Measurements from ENCODE around the gene CPVL.

DNA sequence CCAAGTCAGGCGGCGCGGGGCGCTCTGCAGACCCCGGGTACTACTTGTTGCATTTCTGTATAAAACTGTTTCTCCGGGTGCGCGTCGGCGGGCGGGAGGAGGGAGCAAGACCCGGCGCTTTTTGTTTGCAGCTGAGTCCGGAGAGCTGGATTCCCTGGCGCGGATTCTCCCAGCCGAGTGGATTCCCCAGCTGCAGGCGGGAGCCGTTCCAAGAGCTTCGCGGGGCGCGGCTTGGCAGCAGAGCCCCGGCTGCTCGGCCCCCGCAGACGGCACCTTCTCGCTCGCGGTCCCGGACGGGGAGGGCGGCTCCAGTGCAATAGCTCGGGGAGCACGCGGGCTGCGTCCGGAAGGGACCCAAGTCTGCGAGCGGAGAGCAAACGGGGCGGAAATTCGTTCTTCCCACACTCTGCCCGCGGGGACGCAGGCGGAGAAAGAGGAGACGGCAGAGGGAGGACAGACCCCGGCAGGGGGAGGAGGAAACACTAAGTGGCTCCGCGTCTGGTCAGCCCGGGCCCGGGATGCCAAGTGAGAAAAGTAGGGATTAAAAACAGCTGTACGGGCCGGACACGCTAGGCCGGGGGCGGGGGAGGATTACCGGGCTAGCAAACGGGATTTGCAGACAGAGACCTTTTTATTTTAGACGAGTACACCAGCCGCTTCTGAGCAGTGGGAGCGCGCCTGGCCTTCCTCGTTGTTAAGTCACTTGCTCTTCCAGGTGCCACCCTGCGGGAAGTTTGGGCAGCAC lies 187.9 kb downstream of the CPVL start, which contains the start of gene TRIL:
- TF ChIP-seq, protein P1, sequence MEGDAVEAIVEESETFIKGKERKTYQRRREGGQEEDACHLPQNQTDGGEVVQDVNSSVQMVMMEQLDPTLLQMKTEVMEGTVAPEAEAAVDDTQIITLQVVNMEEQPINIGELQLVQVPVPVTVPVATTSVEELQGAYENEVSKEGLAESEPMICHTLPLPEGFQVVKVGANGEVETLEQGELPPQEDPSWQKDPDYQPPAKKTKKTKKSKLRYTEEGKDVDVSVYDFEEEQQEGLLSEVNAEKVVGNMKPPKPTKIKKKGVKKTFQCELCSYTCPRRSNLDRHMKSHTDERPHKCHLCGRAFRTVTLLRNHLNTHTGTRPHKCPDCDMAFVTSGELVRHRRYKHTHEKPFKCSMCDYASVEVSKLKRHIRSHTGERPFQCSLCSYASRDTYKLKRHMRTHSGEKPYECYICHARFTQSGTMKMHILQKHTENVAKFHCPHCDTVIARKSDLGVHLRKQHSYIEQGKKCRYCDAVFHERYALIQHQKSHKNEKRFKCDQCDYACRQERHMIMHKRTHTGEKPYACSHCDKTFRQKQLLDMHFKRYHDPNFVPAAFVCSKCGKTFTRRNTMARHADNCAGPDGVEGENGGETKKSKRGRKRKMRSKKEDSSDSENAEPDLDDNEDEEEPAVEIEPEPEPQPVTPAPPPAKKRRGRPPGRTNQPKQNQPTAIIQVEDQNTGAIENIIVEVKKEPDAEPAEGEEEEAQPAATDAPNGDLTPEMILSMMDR (conservative IDR thresholded peaks at IDR 0.05 in 1 of 2, IDR thresholded peaks at IDR 0.05 in 1 of 2; ENCODE audit: low read depth in 1 of 2, low read length in 2 of 2), result no peak
- TF ChIP-seq EZH2 (IDR thresholded peaks at IDR 0.05; ENCODE audit: low read length, missing control alignments), result no peak

Measured in fibroblast of lung (primary cell).